Effector CD8-positive, alpha-beta T cell (primary cell): ENCODE measurements around the gene STXBP6.
"Not testable (repeated sequence)": the region's sequence is repeated elsewhere in the genome, so short reads cannot be mapped to it uniquely, and the experiment has no call there.

Experiments used
- DNase-seq: peaks from one replicate; lab custom pipeline; 2025; lab: John Stamatoyannopoulos, UW

Gene STXBP6

GRCh38 chr14:24829862-24830261 is 220.1 kb downstream of the STXBP6 start:
- DNase-seq, result no peak

DNA sequence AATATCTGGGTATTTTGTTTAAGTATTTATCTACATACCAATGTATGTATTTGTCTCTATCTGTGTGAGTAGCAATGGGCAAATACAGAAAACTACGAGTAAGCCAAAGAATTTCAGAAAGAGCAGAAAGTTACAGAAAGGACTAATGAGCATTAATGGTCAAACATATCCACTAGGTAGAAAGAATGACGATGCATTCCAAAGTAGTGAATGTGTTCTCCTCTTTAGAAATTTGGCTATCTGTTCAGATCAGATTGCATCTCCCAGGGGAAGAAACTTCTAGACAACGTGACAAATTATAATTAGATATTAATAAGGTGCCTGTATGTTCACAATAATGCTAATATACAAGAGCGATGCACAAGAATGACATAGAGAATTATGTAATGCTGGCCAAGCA is 221.5 kb downstream of the STXBP6 start:
- no peak for DNase-seq

- no peak for DNase-seq
These were observed 223.6 kb downstream of the STXBP6 start for GRCh38 chr14:24826390-24826789.

DNA sequence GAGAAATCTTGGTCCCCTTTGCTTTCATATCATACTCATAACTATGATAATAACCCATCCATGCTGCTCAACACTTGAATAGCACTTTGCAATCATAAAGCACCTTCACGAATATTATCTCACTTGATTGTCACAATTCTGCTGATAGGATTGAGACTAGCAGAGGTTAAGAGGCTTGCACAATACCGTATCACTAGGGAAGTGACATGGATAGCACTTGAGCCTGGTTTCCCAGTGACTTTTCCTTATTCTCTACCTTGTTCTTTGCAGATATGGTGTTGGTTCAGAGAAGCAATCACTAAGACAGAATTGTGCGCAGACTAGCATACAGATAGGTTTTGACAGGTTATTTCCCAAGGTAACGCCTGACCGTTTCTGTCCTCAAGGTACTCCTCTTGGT is 229.3 kb downstream of the STXBP6 start:
- no peak for DNase-seq

GRCh38 chr14:24818823-24819341 is 231.1 kb downstream of the STXBP6 start:
- no peak for DNase-seq

- no peak for DNase-seq
These were observed 231.7 kb downstream of the STXBP6 start for GRCh38 chr14:24818058-24818822.

DNA sequence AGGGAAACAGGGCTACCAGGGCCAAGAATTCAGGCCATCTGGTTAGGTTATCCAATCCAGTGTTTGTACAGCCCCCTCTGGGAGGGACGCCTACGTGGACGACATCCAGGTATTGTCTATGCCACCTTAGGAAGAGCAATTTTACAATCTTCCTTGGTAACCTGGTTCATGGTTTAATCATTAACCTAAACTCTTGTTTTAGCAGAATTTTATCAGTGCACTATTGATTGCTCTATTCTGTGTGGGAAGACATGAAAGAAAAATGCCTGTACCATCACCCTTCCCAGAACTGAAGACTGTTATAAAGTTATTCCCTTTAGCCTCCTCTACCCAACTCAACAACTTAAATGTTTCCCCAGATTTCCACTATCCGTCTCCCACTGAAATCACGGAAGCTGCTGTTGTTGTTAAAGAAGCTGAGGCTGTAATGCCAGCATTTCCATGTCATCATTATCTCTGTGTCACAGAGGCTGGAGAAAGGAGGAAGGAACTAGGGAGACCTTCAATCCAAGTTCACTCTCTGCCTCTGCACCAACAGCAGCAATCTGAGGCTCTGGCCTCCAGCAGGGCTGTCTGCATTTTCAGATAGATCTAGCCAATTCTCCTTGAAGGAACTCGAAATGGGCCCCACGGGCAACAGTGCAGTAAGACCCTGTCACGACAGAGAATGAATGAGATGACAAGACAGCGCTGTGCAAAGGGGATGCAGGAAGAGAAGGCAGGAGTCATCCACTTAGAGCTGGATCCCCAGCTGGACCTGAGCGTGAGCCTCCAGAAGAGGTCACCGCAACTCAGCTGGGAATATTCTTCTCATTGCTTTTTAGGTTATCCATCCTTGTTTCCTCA is 232.5 kb downstream of the STXBP6 start:
- DNase-seq, result no peak

DNA sequence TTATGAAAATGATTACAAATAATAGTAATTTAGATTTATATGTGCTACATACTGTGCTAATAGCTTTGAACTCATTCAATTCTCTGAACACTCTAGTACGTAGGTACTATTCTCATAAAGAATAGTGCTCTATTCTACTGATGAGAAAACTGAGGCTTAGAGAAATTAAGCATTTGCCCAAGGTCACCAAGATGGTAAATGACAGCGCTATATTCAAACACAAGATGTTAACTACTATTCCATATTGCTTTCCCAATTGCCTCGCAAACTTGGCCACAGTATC is 233.1 kb downstream of the STXBP6 start:
- DNase-seq, result no peak

DNA sequence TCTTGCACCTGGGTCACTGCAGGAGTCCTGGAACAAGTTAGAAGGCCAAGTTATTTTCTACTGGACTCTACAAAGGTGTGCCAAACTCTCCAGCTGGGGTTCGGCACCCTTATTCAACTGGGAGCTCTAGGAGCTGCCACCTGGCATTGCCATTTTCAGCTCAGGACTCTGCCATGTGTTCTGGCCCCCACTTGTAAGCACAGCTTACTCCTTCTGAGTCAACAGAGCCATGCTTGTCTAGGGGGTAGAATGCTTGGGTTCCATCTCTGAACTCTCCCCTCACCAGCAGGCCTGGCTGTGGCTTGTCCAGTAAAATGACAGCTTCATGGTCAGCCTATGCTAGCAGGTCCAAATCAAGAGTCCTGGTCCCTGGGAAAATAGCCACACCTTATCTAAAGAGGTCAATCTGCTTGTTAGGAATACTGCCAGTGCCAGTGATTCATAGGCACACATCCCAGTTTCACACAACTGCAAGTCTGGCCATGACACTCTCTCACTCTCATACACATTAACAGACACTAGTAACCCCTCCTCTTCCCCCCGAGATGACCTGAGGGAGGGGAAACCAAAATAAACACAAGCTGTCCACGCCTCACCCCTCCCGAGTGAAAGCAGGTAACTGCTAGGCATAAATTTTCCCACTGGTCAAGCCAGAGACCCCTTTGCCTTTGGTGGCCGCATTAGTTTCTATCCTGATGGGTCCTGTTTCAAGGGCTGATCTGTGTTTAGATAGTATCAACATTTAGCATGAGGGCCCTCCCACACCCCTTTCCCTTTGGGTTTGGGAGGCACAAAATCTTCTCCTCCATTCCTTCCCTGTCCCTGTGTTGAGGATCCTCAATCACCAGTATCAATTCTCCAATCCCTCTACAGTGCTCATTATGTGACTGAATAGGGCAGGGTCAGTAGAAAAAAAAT is 233.7 kb downstream of the STXBP6 start:
- DNase-seq, result no peak

- no peak for DNase-seq
These were observed 234.4 kb downstream of the STXBP6 start for GRCh38 chr14:24815543-24815942.

GRCh38 chr14:24814944-24815343 is 235.0 kb downstream of the STXBP6 start:
- DNase-seq, result no peak

DNA sequence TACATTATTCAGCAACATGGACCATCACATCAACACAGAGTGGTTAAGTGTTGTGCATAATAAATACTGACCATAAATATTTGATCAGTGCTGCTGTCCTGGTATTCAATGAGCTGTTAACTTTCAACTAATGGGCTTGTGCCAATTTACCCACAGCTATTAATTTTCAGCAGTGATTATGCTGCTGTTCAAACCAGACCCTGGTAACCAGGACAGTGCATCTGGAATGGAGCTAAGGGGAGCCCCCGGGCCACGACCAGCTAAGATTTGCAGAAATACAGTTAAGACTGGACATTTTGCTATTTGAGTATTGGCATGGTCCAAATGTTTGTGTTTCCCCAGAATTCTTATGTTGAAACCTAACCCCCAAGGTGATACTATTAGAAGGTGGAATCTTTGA is 235.6 kb downstream of the STXBP6 start:
- DNase-seq, result no peak

DNA sequence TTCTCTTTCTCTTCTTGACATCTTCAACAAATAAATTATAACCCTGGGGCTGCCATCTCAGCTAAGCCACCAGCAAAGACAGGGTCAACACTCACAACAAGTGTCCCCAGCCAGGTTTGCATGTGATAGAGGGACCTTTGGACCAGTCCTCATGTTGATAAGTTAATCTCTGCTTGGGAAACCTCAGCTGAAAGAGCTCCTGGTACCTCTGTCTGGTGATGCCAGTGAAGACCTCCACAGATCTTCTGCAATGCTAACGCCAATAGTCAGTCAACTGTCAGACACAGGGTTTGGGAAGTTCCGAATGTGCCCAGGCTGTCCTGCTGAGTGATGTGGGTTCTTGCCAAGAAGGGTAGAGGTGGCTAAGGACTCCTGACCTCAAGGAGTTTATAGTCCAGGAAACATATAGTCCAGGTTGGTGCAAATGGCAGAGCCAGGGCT is 236.1 kb downstream of the STXBP6 start:
- no peak for DNase-seq

GRCh38 chr14:24813089-24813815 is 236.7 kb downstream of the STXBP6 start:
- no peak for DNase-seq

- DNase-seq, result no peak
These were observed 240.8 kb downstream of the STXBP6 start for GRCh38 chr14:24809135-24809534.

- DNase-seq, result no peak
These were observed 241.5 kb downstream of the STXBP6 start for GRCh38 chr14:24808412-24808811.

DNA sequence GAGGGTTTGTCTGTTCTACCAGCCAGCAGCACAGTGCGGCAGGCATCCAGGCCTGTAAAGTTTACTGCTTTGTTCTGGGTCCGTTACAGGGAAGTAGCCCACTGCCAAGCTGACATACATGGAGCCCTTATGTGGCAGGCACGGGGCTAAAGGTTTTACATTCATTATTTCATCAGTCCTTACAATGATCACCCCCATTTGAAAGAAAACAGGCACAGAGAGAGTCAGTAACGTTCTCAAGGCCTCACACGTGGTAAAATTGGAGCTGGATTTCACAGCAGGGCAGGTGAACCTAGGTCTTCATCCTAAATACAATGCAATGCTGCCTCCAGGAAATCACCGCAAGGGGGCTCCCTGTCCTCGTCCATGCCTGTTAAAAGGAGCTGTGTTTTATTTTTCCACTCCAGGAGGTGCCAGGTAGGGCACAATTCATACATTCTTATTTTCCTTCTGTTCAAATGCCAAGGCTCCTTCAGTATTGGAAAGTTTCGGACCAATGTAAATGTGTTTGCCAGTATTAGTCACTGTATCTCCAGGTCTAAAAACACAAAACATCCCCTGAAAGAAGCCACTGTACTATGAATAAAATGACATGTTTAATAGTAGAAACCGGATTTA is 243.8 kb downstream of the STXBP6 start:
- DNase-seq, result no peak

DNA sequence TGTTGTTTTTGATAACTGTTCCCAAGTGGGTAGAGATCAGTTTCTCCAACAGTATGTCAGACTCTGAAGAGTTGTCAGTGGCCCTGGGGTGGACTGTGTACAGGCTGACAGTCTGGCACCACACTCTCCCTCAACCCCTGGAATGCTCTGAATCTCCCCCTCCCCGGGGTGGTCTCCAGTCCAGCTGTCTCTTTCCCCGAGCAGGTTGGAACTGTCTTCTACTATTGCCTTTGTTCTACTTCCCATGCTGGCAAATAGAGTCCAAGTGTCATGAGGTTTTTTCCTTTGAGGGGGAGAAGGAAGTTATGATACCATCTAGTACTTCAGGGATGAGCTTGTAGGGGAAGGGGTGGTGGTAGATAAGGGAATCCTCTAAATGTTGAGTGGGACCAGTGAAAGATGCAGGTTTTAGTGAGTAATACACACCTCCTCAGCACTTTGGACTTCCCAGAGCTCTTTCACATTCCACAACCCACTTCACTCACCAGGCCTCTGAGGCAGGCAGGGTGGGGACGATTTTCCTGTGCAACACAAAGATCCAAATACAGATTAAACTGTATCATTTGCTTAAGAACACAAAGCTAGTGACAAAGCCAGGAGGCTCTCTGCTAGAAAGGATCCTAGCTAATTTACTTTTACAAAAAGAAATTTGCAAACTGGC is 245.3 kb downstream of the STXBP6 start:
- DNase-seq, result no peak

DNA sequence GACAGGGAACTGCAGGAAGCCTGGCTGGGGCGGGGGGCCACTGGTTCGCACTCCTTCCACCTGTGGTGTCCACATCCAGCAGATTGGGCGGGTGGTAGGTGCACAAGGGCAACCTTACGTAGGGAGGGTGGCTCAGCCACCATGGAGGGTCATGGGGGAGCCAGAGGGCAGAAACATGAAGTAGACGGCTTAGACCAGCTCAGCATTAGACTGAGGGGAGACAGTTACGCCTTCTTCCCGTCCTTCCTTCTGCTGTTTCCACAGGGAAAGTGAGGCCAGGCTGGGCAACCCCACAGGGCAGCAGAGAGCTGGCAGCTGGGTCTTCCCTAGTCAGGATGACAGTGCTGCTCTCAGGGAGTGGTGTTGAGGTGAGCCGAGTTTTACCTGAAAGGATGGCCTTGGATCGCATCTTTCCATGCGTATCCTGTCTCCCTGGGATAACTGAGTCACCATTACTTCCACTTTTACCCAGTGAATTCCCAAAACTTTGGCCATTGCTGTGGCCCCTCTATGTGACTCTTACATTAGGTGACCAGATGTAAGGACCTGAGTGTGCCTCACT is 245.9 kb downstream of the STXBP6 start:
- no peak for DNase-seq

- not testable (repeated sequence) for DNase-seq
These were observed 246.5 kb downstream of the STXBP6 start for GRCh38 chr14:24803426-24803825.
